GM23338 (cell line): ENCODE data around the gene CSNK1E. TPM values are rescaled to one million over a fixed set of nuclear protein-coding genes. Genes with fewer than 3 reads are reported as not detected.

Experiments
- ATAC-seq: fragments of 200-7000 bp; cut with Tn5 transposase; 3 replicates; pipeline ENCODE4 v1.9.1; 2020
- DNase-seq: peaks from one replicate; pipeline ENCODE4 v3.0.0-alpha.2; 2015; ENCODE audit warnings: low spot score
- H2AFZ ChIP-seq: fragments of 200-600 bp; sonication (generic); 2 replicates; pipeline ENCODE4 v1.8.0; 2016; ENCODE audit warnings: antibody characterized with exemption, mild to moderate bottlenecking, moderate library complexity
- H3F3A ChIP-seq: fragments of 200-600 bp; sonication (generic); replicated peaks from 2 replicates; pipeline ENCODE4 v1.8.0; 2017; ENCODE audit warnings: antibody characterized with exemption, mixed run types, low read depth
- H3K27ac ChIP-seq: fragments of 200-600 bp; sonication (generic); 2 replicates; pipeline ENCODE4 v1.6.1; 2016; ENCODE audit warnings: low read depth
- H3K27me3 ChIP-seq: fragments of 200-600 bp; sonication (generic); 2 replicates; pipeline ENCODE4 v1.8.0; 2016; ENCODE audit warnings: mild to moderate bottlenecking, mixed run types, moderate library complexity; ENCODE audit not compliant: insufficient read depth
- H3K36me3 ChIP-seq: fragments of 200-600 bp; sonication (generic); 2 replicates; pipeline ENCODE4 v1.8.0; 2016; ENCODE audit warnings: mild to moderate bottlenecking; ENCODE audit not compliant: insufficient read depth
- H3K4me1 ChIP-seq: fragments of 200-600 bp; sonication (generic); 2 replicates; pipeline ENCODE4 v1.8.0; 2016; ENCODE audit warnings: mild to moderate bottlenecking, moderate library complexity; ENCODE audit not compliant: insufficient read depth
- H3K4me2 ChIP-seq: fragments of 200-600 bp; sonication (generic); 2 replicates; pipeline ENCODE4 v1.7.1; 2017; ENCODE audit warnings: mixed run types
- H3K4me3 ChIP-seq: fragments of 200-600 bp; sonication (generic); 2 replicates; pipeline ENCODE4 v1.6.1; 2016; ENCODE audit warnings: mixed run types
- H3K79me2 ChIP-seq: fragments of 200-600 bp; sonication (generic); replicated peaks from 2 replicates; pipeline ENCODE4 v1.8.0; 2017; ENCODE audit warnings: mild to moderate bottlenecking; ENCODE audit not compliant: insufficient read depth
- H3K9me2 ChIP-seq: fragments of 200-600 bp; sonication (generic); 2 replicates; pipeline ENCODE4 v1.8.0; 2017; ENCODE audit not compliant: insufficient read depth
- H4K20me1 ChIP-seq: fragments of 200-600 bp; sonication (generic); replicated peaks from 2 replicates; pipeline ENCODE4 v1.8.0; 2017; ENCODE audit warnings: mild to moderate bottlenecking; ENCODE audit not compliant: insufficient read depth
- H3K27ac Mint-ChIP-seq: 2 replicates; pipeline ENCODE4 v1.8.0; 2020; ENCODE audit warnings: inconsistent platforms, mild to moderate bottlenecking, moderate library complexity, mixed read lengths
- H3K27me3 Mint-ChIP-seq: 3 replicates; pipeline ENCODE4 v1.8.0; 2022; ENCODE audit warnings: low read depth, mild to moderate bottlenecking, moderate library complexity, mixed read lengths, inconsistent platforms; ENCODE audit not compliant: insufficient read depth, poor library complexity
- H3K36me3 Mint-ChIP-seq: 3 replicates; pipeline ENCODE4 v1.8.0; 2021; ENCODE audit warnings: low read depth, mild to moderate bottlenecking, inconsistent platforms, moderate library complexity, mixed read lengths
- H3K4me1 Mint-ChIP-seq: 3 replicates; pipeline ENCODE4 v1.8.0; 2020; ENCODE audit warnings: mild to moderate bottlenecking, inconsistent platforms, mixed read lengths
- H3K4me3 Mint-ChIP-seq: 3 replicates; pipeline ENCODE4 v1.8.0; 2021; ENCODE audit warnings: moderate library complexity, mild to moderate bottlenecking, inconsistent platforms, mixed read lengths
- H3K9me3 Mint-ChIP-seq: 3 replicates; pipeline ENCODE4 v1.8.0; 2020; ENCODE audit warnings: moderate library complexity, mild to moderate bottlenecking, inconsistent platforms, mixed read lengths
- CREB1 ChIP-seq: fragments of 250-450 bp; sonication (Bioruptor Pico); IDR thresholded peaks from 2 replicates; pipeline ENCODE4 v1.5.0; 2020; ENCODE audit warnings: low read depth, mild to moderate bottlenecking, moderate library complexity
- EZH2 ChIP-seq: fragments of 200-600 bp; sonication (generic); IDR thresholded peaks from one replicate; pipeline ENCODE4 v1.8.0; 2017; ENCODE audit warnings: antibody characterized with exemption, mild to moderate bottlenecking, low read depth; ENCODE audit not compliant: unreplicated experiment
- EZH2phosphoT487 ChIP-seq: fragments of 200-600 bp; sonication (generic); IDR thresholded peaks from one replicate; pipeline ENCODE4 v1.8.1; 2018; ENCODE audit warnings: antibody characterized with exemption; ENCODE audit not compliant: unreplicated experiment
- JUNB ChIP-seq: IDR thresholded peaks from one replicate; pipeline ENCODE4 v1.6.1; 2016; ENCODE audit warnings: antibody characterized with exemption; ENCODE audit not compliant: unreplicated experiment
- NANOG ChIP-seq: IDR thresholded peaks from 2 replicates; pipeline ENCODE4 v1.6.1; 2016; ENCODE audit warnings: antibody characterized with exemption, borderline replicate concordance
- POLR2AphosphoS5 ChIP-seq: IDR thresholded peaks from 2 replicates; pipeline ENCODE4 v1.6.1; 2016; ENCODE audit warnings: antibody characterized with exemption, low read depth
- STAT1 ChIP-seq: IDR thresholded peaks from one replicate; pipeline ENCODE4 v1.6.1; 2016; ENCODE audit warnings: antibody characterized with exemption; ENCODE audit not compliant: unreplicated experiment
- ZNF114 ChIP-seq: fragments of 250-450 bp; sonication (Bioruptor Pico); IDR thresholded peaks from 2 replicates; pipeline ENCODE4 v1.5.0; 2020; ENCODE audit warnings: mild to moderate bottlenecking, moderate library complexity
- ZNF331 ChIP-seq: fragments of 250-450 bp; sonication (Bioruptor Pico); IDR thresholded peaks from 2 replicates; pipeline ENCODE4 v1.5.0; 2020; ENCODE audit warnings: low read depth, mild to moderate bottlenecking, moderate library complexity
- polyA plus RNA-seq: library from polyadenylated mRNA; unstranded; fragments of >200 nt; fragmentation: Nextera tagmentation; extraction: Ambion mirVana; gene quantifications from 2 replicates; pipeline ENCODE4 v1.2.1, GENCODE V29; 2016
- total RNA-seq: library from RNA; depleted of rRNA; stranded (reverse); fragments of >200 nt; shearing (Covaris generic); gene quantifications from 2 replicates; pipeline ENCODE4 v1.2.3, GENCODE V29; 2014
- TF ChIP-seq, protein P1 (sequence below): IDR thresholded peaks from one replicate; pipeline ENCODE4 v1.6.1; 2018; ENCODE audit warnings: antibody characterized with exemption; ENCODE audit not compliant: unreplicated experiment
- TF ChIP-seq, protein P2 (sequence below): IDR thresholded peaks from 2 replicates; pipeline ENCODE4 v1.6.1; 2016; ENCODE audit warnings: antibody characterized with exemption
- TF ChIP-seq, protein P3 (sequence below): fragments of 250-450 bp; sonication (Bioruptor Pico); IDR thresholded peaks from 2 replicates; pipeline ENCODE4 v1.5.0; 2020; ENCODE audit warnings: mild to moderate bottlenecking, moderate library complexity
- TF ChIP-seq, protein P4 (sequence below), 2 experiments: fragments of 200-600 bp in 1 of 2; sonication (generic) in 1 of 2; conservative IDR thresholded peaks; 2 replicates each; pipeline versions ENCODE4 v1.5.1 to v1.6.1; 2016 to 2017; ENCODE audit warnings: antibody characterized with exemption in 2 of 2, low read depth in 2 of 2, mild to moderate bottlenecking in 2 of 2, moderate library complexity in 1 of 2

Gene CSNK1E
- total and polyA plus RNA-seq, 2 experiments from 2014 or later = 180 to 259 TPM

DNA sequence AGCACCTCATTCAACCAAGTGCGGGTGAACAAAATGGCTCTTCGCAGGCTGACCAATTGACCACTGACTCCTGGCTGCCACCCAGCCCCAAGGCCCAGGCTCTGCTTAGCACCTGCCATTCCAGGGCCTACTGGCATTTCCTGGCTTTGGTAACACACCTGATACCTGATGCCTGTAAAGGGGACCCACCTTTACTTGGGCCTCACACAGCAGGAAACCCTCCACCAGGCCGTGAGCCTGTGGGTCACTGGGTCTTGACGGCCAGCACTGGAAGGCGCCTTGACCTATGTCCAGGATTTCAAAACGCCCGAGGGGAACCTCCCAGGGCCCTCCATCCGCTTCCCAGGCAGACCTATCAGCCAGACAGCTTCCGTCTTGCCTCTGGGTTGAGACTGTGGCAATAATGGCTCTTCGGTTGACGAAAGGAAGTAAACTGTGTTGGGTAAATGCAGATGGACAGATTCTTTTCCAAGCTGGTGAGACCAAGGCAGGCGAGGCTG, 27.6 kb downstream of the CSNK1E start:
- Histone ChIP-seq H3K4me3 (no peak overlapping the region), H3K27ac (peak overlapping the region; percentile 85), H3K36me3 (peaks cover 8% of the 10 kb centered on the region; the same call in 1 of the 2 replicates), H3K4me1 (peaks cover 8% of the 10 kb centered on the region; the same call in 1 of the 2 replicates), H3K9me2 (no peaks in the 10 kb centered on the region), H3K79me2 (no peaks in the 10 kb centered on the region), H4K20me1 (peaks cover 3% of the 10 kb centered on the region; the same call in 1 of the 2 replicates), H3F3A (peaks cover 56% of the 10 kb centered on the region; the same call in 1 of the 2 replicates), H3K27me3 (no peaks in the 10 kb centered on the region), H2AFZ (no peak overlapping the region), H3K4me2 (no peak overlapping the region)
- H3K9me3 Mint-ChIP-seq = no peaks in the 10 kb centered on the region; the same call in 2 of the 3 replicates
- no peak overlapping the region; the same call in 1 of the 2 replicates for H3K27ac Mint-ChIP-seq
- peaks cover 24% of the 10 kb centered on the region for H3K27me3 Mint-ChIP-seq
- ATAC-seq (peak; percentile 4; the same call in 2 of the 3 replicates), DNase-seq (no peak)
- peaks cover 29% of the 10 kb centered on the region for H3K4me1 Mint-ChIP-seq
- H3K4me3 Mint-ChIP-seq = no peak overlapping the region
- TF ChIP-seq, protein P1, sequence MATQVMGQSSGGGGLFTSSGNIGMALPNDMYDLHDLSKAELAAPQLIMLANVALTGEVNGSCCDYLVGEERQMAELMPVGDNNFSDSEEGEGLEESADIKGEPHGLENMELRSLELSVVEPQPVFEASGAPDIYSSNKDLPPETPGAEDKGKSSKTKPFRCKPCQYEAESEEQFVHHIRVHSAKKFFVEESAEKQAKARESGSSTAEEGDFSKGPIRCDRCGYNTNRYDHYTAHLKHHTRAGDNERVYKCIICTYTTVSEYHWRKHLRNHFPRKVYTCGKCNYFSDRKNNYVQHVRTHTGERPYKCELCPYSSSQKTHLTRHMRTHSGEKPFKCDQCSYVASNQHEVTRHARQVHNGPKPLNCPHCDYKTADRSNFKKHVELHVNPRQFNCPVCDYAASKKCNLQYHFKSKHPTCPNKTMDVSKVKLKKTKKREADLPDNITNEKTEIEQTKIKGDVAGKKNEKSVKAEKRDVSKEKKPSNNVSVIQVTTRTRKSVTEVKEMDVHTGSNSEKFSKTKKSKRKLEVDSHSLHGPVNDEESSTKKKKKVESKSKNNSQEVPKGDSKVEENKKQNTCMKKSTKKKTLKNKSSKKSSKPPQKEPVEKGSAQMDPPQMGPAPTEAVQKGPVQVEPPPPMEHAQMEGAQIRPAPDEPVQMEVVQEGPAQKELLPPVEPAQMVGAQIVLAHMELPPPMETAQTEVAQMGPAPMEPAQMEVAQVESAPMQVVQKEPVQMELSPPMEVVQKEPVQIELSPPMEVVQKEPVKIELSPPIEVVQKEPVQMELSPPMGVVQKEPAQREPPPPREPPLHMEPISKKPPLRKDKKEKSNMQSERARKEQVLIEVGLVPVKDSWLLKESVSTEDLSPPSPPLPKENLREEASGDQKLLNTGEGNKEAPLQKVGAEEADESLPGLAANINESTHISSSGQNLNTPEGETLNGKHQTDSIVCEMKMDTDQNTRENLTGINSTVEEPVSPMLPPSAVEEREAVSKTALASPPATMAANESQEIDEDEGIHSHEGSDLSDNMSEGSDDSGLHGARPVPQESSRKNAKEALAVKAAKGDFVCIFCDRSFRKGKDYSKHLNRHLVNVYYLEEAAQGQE = no peak
- TF ChIP-seq NANOG (no peak), EZH2phosphoT487 (no peak), STAT1 (no peak), JUNB (no peak), ZNF331 (CRISPR knock-in tag) (no peak), CREB1 (CRISPR knock-in tag) (no peak), POLR2AphosphoS5 (no peak; the same call in 1 of the 2 replicates), ZNF114 (CRISPR knock-in tag) (no peak), EZH2 (no peak)
- TF ChIP-seq, protein P2, sequence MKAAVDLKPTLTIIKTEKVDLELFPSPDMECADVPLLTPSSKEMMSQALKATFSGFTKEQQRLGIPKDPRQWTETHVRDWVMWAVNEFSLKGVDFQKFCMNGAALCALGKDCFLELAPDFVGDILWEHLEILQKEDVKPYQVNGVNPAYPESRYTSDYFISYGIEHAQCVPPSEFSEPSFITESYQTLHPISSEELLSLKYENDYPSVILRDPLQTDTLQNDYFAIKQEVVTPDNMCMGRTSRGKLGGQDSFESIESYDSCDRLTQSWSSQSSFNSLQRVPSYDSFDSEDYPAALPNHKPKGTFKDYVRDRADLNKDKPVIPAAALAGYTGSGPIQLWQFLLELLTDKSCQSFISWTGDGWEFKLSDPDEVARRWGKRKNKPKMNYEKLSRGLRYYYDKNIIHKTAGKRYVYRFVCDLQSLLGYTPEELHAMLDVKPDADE = no peak
- TF ChIP-seq, protein P3, sequence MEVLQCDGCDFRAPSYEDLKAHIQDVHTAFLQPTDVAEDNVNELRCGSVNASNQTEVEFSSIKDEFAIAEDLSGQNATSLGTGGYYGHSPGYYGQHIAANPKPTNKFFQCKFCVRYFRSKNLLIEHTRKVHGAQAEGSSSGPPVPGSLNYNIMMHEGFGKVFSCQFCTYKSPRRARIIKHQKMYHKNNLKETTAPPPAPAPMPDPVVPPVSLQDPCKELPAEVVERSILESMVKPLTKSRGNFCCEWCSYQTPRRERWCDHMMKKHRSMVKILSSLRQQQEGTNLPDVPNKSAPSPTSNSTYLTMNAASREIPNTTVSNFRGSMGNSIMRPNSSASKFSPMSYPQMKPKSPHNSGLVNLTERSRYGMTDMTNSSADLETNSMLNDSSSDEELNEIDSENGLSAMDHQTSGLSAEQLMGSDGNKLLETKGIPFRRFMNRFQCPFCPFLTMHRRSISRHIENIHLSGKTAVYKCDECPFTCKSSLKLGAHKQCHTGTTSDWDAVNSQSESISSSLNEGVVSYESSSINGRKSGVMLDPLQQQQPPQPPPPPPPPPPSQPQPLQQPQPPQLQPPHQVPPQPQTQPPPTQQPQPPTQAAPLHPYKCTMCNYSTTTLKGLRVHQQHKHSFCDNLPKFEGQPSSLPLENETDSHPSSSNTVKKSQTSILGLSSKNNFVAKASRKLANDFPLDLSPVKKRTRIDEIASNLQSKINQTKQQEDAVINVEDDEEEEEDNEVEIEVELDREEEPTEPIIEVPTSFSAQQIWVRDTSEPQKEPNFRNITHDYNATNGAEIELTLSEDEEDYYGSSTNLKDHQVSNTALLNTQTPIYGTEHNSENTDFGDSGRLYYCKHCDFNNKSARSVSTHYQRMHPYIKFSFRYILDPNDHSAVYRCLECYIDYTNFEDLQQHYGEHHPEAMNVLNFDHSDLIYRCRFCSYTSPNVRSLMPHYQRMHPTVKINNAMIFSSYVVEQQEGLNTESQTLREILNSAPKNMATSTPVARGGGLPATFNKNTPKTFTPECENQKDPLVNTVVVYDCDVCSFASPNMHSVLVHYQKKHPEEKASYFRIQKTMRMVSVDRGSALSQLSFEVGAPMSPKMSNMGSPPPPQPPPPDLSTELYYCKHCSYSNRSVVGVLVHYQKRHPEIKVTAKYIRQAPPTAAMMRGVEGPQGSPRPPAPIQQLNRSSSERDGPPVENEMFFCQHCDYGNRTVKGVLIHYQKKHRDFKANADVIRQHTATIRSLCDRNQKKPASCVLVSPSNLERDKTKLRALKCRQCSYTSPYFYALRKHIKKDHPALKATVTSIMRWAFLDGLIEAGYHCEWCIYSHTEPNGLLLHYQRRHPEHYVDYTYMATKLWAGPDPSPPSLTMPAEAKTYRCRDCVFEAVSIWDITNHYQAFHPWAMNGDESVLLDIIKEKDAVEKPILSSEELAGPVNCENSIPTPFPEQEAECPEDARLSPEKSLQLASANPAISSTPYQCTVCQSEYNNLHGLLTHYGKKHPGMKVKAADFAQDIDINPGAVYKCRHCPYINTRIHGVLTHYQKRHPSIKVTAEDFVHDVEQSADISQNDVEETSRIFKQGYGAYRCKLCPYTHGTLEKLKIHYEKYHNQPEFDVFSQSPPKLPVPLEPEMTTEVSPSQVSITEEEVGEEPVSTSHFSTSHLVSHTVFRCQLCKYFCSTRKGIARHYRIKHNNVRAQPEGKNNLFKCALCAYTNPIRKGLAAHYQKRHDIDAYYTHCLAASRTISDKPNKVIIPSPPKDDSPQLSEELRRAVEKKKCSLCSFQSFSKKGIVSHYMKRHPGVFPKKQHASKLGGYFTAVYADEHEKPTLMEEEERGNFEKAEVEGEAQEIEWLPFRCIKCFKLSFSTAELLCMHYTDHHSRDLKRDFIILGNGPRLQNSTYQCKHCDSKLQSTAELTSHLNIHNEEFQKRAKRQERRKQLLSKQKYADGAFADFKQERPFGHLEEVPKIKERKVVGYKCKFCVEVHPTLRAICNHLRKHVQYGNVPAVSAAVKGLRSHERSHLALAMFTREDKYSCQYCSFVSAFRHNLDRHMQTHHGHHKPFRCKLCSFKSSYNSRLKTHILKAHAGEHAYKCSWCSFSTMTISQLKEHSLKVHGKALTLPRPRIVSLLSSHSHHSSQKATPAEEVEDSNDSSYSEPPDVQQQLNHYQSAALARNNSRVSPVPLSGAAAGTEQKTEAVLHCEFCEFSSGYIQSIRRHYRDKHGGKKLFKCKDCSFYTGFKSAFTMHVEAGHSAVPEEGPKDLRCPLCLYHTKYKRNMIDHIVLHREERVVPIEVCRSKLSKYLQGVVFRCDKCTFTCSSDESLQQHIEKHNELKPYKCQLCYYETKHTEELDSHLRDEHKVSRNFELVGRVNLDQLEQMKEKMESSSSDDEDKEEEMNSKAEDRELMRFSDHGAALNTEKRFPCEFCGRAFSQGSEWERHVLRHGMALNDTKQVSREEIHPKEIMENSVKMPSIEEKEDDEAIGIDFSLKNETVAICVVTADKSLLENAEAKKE (CRISPR knock-in tag) = no peak
- TF ChIP-seq, protein P4, sequence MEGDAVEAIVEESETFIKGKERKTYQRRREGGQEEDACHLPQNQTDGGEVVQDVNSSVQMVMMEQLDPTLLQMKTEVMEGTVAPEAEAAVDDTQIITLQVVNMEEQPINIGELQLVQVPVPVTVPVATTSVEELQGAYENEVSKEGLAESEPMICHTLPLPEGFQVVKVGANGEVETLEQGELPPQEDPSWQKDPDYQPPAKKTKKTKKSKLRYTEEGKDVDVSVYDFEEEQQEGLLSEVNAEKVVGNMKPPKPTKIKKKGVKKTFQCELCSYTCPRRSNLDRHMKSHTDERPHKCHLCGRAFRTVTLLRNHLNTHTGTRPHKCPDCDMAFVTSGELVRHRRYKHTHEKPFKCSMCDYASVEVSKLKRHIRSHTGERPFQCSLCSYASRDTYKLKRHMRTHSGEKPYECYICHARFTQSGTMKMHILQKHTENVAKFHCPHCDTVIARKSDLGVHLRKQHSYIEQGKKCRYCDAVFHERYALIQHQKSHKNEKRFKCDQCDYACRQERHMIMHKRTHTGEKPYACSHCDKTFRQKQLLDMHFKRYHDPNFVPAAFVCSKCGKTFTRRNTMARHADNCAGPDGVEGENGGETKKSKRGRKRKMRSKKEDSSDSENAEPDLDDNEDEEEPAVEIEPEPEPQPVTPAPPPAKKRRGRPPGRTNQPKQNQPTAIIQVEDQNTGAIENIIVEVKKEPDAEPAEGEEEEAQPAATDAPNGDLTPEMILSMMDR (conservative IDR thresholded peaks at IDR 0.05; ENCODE audit: low read depth in 2 of 2) = no peak
- peaks cover 51% of the 10 kb centered on the region for H3K36me3 Mint-ChIP-seq
